H1 (cell line): ENCODE measurements around the gene WHAMM.

Experiments
- CEBPB ChIP-seq: IDR thresholded peaks from 2 replicates; pipeline ENCODE4 v1.6.1; 2012; ENCODE audit warnings: low read depth, low read length
- EZH2 ChIP-seq: fragments of 200-600 bp; sonication (generic); IDR thresholded peaks from 2 replicates; pipeline ENCODE4 v1.7.1; 2012; ENCODE audit warnings: low read depth, mild to moderate bottlenecking, moderate library complexity, low read length, inconsistent platforms; ENCODE audit not compliant: severe bottlenecking
- GABPA ChIP-seq: IDR thresholded peaks from 2 replicates; pipeline ENCODE4 v1.6.1; 2011; ENCODE audit warnings: mild to moderate bottlenecking, low read length, moderate library complexity, borderline replicate concordance; ENCODE audit not compliant: insufficient read depth
- GTF2F1 ChIP-seq: IDR thresholded peaks from 2 replicates; pipeline ENCODE4 v1.6.1; 2012; ENCODE audit warnings: low read depth, low read length, improper control_type of control experiment, borderline replicate concordance
- POLR2A ChIP-seq, 2 experiments: IDR thresholded peaks; 1 replicate in 1 of 2; 2 replicates in 1 of 2; pipeline ENCODE4 v1.6.1; 2011; ENCODE audit warnings: low read depth in 2 of 2, low read length in 2 of 2, mild to moderate bottlenecking in 2 of 2; ENCODE audit errors: control extremely low read depth in 1 of 2
- POLR2AphosphoS5 ChIP-seq: IDR thresholded peaks from 2 replicates; pipeline ENCODE4 v1.6.1; 2011; ENCODE audit warnings: low read depth, low read length
- RNF2 ChIP-seq: fragments of 200-900, 300-1000 bp; sonication (generic); IDR thresholded peaks from 2 replicates; pipeline ENCODE4 v1.7.1; 2016; ENCODE audit warnings: borderline replicate concordance, low read depth, mild to moderate bottlenecking, antibody characterized with exemption, low read length; ENCODE audit not compliant: poor library complexity, severe bottlenecking; ENCODE audit errors: missing control alignments
- SIX5 ChIP-seq: IDR thresholded peaks from 2 replicates; pipeline ENCODE4 v1.6.1; 2011; ENCODE audit warnings: mild to moderate bottlenecking, low read depth, low read length
- TCF12 ChIP-seq: IDR thresholded peaks from 2 replicates; pipeline ENCODE4 v1.6.1; 2011; ENCODE audit warnings: low read depth, mild to moderate bottlenecking, low read length
- TF ChIP-seq, protein P1 (sequence below), 3 experiments: IDR thresholded peaks; 1 replicate in 2 of 3; 2 replicates in 1 of 3; pipeline versions ENCODE4 v1.5.1 to v1.6.1; 2011; ENCODE audit warnings: low read length in 3 of 3, mild to moderate bottlenecking in 3 of 3, inconsistent platforms in 2 of 3, low read depth in 1 of 3, moderate library complexity in 1 of 3; ENCODE audit not compliant: insufficient read depth in 1 of 3; ENCODE audit errors: control extremely low read depth in 1 of 3
- TF ChIP-seq, protein P2 (sequence below): IDR thresholded peaks from 2 replicates; pipeline ENCODE4 v1.6.1; 2011; ENCODE audit warnings: low read length, improper control_type of control experiment

GRCh38 chr15:82771789-82772607, 37.4 kb upstream of the WHAMM start:
- TF ChIP-seq SIX5 (no peak), POLR2AphosphoS5 (no peak), GABPA (no peak), RNF2 (no peak), POLR2A (IDR thresholded peaks at IDR 0.05; ENCODE audit: control extremely low read depth in 1 of 2, low read depth in 2 of 2, low read length in 2 of 2) (no peak), GTF2F1 (no peak), CEBPB (no peak), TCF12 (no peak), EZH2 (no peak)
- TF ChIP-seq, protein P1, sequence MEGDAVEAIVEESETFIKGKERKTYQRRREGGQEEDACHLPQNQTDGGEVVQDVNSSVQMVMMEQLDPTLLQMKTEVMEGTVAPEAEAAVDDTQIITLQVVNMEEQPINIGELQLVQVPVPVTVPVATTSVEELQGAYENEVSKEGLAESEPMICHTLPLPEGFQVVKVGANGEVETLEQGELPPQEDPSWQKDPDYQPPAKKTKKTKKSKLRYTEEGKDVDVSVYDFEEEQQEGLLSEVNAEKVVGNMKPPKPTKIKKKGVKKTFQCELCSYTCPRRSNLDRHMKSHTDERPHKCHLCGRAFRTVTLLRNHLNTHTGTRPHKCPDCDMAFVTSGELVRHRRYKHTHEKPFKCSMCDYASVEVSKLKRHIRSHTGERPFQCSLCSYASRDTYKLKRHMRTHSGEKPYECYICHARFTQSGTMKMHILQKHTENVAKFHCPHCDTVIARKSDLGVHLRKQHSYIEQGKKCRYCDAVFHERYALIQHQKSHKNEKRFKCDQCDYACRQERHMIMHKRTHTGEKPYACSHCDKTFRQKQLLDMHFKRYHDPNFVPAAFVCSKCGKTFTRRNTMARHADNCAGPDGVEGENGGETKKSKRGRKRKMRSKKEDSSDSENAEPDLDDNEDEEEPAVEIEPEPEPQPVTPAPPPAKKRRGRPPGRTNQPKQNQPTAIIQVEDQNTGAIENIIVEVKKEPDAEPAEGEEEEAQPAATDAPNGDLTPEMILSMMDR (IDR thresholded peaks at IDR 0.05; ENCODE audit: control extremely low read depth in 1 of 3, insufficient read depth in 1 of 3, low read depth in 1 of 3, low read length in 3 of 3), result no peak
- TF ChIP-seq, protein P2, sequence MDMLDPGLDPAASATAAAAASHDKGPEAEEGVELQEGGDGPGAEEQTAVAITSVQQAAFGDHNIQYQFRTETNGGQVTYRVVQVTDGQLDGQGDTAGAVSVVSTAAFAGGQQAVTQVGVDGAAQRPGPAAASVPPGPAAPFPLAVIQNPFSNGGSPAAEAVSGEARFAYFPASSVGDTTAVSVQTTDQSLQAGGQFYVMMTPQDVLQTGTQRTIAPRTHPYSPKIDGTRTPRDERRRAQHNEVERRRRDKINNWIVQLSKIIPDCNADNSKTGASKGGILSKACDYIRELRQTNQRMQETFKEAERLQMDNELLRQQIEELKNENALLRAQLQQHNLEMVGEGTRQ, result no peak
